Measurements from ENCODE around the gene MAPRE3.

MAPRE3 gene

DNA sequence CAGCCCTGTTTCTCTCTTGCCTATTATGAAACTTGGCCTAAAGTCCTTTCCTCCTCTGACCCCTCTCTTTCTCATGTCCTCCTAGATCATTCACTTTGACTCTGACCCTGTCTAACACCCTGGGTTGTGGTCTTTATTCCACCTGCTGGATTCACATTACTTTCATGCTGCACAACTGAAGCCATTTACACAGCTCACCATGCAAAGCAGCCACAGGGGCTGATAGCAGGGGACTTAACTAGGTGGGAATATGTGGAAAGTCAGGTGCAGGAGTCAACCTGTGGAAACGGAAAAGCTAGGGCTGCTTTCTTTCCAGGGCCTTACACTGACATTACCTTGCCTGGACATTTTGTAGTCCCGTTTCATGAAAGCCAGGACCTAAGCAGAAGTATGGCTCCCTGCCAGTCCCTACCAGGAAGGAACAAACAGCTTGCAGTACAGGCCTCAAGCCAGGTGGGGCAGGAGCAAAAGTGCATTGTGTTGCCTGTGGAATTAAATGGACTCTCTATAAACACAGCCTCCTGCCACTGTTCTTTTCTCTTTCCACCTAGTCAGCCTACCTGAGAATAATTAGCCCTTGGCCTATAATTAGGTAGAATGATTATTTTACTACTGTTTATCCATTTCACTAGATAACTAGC lies 11.8 kb downstream of the MAPRE3 start:
- TF ChIP-seq, protein P1, sequence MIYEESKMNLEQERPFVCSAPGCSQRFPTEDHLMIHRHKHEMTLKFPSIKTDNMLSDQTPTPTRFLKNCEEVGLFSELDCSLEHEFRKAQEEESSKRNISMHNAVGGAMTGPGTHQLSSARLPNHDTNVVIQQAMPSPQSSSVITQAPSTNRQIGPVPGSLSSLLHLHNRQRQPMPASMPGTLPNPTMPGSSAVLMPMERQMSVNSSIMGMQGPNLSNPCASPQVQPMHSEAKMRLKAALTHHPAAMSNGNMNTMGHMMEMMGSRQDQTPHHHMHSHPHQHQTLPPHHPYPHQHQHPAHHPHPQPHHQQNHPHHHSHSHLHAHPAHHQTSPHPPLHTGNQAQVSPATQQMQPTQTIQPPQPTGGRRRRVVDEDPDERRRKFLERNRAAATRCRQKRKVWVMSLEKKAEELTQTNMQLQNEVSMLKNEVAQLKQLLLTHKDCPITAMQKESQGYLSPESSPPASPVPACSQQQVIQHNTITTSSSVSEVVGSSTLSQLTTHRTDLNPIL (CRISPR knock-in tag; IDR thresholded peaks at IDR 0.05; ENCODE audit: low read depth) = no peak
- TF ChIP-seq BACH2 (CRISPR knock-in tag; IDR thresholded peaks at IDR 0.05; ENCODE audit: borderline replicate concordance) = no peak
- TF ChIP-seq ZNF565 (CRISPR knock-in tag; conservative IDR thresholded peaks at IDR 0.05; ENCODE audit: low read depth) = no peak
- TF ChIP-seq ZFP3 (CRISPR knock-in tag; IDR thresholded peaks at IDR 0.05) = no peak
- no peak for TF ChIP-seq ISL1 (CRISPR knock-in tag; IDR thresholded peaks at IDR 0.05)
- TF ChIP-seq SNAI2 (CRISPR knock-in tag; IDR thresholded peaks at IDR 0.05) = no peak
- no peak for TF ChIP-seq OSR1 (CRISPR knock-in tag; IDR thresholded peaks at IDR 0.05)
- TF ChIP-seq GLIS3 (CRISPR knock-in tag; IDR thresholded peaks at IDR 0.05) = no peak
- TF ChIP-seq, protein P2, sequence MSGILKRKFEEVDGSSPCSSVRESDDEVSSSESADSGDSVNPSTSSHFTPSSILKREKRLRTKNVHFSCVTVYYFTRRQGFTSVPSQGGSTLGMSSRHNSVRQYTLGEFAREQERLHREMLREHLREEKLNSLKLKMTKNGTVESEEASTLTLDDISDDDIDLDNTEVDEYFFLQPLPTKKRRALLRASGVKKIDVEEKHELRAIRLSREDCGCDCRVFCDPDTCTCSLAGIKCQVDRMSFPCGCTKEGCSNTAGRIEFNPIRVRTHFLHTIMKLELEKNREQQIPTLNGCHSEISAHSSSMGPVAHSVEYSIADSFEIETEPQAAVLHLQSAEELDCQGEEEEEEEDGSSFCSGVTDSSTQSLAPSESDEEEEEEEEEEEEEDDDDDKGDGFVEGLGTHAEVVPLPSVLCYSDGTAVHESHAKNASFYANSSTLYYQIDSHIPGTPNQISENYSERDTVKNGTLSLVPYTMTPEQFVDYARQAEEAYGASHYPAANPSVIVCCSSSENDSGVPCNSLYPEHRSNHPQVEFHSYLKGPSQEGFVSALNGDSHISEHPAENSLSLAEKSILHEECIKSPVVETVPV (CRISPR knock-in tag; IDR thresholded peaks at IDR 0.05) = no peak
- TF ChIP-seq RARB (CRISPR knock-in tag; IDR thresholded peaks at IDR 0.05) = no peak
- no peak for TF ChIP-seq ZC3H10 (CRISPR knock-in tag; IDR thresholded peaks at IDR 0.05)
- peak; percentile 93 for ATAC-seq

DNA sequence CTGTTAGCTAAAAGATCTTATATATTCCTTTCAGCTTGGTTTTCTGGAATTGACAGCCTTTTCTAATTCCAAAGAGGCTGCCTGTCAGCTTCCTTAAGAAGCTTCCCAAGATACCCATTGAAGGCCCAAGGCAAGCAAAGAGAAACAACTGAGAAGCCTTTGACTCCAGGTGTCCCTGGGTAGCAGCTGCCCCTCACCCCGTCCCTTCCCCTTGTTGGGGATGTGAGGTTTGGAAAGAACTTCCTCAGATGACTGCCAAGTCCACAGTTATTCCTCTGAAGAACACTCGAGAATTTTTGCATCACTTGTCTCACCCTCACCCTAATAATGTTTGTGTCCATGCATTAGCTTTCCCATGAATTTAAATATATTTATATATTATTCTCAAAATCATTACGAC lies 13.3 kb downstream of the MAPRE3 start:
- TF ChIP-seq ZC3H10 (CRISPR knock-in tag; IDR thresholded peaks at IDR 0.05) (no peak), ZFP3 (CRISPR knock-in tag; IDR thresholded peaks at IDR 0.05) (no peak), RARB (CRISPR knock-in tag; IDR thresholded peaks at IDR 0.05) (no peak), CSDC2 (CRISPR knock-in tag; IDR thresholded peaks at IDR 0.05) (no peak), PPARA (CRISPR knock-in tag; IDR thresholded peaks at IDR 0.05; ENCODE audit: borderline replicate concordance) (no peak), TOX (CRISPR knock-in tag; IDR thresholded peaks at IDR 0.05; ENCODE audit: borderline replicate concordance) (no peak), TCF4 (CRISPR knock-in tag; IDR thresholded peaks at IDR 0.05; ENCODE audit: borderline replicate concordance) (no peak), ZNF8 (CRISPR knock-in tag; IDR thresholded peaks at IDR 0.05) (no peak), GLIS3 (CRISPR knock-in tag; IDR thresholded peaks at IDR 0.05) (no peak), ZNF70 (CRISPR knock-in tag; IDR thresholded peaks at IDR 0.05) (no peak)
- TF ChIP-seq, protein P3, sequence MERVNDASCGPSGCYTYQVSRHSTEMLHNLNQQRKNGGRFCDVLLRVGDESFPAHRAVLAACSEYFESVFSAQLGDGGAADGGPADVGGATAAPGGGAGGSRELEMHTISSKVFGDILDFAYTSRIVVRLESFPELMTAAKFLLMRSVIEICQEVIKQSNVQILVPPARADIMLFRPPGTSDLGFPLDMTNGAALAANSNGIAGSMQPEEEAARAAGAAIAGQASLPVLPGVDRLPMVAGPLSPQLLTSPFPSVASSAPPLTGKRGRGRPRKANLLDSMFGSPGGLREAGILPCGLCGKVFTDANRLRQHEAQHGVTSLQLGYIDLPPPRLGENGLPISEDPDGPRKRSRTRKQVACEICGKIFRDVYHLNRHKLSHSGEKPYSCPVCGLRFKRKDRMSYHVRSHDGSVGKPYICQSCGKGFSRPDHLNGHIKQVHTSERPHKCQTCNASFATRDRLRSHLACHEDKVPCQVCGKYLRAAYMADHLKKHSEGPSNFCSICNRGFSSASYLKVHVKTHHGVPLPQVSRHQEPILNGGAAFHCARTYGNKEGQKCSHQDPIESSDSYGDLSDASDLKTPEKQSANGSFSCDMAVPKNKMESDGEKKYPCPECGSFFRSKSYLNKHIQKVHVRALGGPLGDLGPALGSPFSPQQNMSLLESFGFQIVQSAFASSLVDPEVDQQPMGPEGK (CRISPR knock-in tag; IDR thresholded peaks at IDR 0.05; ENCODE audit: borderline replicate concordance) = no peak
- TF ChIP-seq, protein P4, sequence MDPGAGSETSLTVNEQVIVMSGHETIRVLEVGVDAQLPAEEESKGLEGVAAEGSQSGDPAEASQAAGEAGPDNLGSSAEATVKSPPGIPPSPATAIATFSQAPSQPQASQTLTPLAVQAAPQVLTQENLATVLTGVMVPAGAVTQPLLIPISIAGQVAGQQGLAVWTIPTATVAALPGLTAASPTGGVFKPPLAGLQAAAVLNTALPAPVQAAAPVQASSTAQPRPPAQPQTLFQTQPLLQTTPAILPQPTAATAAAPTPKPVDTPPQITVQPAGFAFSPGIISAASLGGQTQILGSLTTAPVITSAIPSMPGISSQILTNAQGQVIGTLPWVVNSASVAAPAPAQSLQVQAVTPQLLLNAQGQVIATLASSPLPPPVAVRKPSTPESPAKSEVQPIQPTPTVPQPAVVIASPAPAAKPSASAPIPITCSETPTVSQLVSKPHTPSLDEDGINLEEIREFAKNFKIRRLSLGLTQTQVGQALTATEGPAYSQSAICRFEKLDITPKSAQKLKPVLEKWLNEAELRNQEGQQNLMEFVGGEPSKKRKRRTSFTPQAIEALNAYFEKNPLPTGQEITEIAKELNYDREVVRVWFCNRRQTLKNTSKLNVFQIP (CRISPR knock-in tag; IDR thresholded peaks at IDR 0.05; ENCODE audit: borderline replicate concordance, low read depth) = no peak
- TF ChIP-seq, protein P1 (CRISPR knock-in tag; IDR thresholded peaks at IDR 0.05; ENCODE audit: low read depth) = no peak
- no peak for ATAC-seq

DNA sequence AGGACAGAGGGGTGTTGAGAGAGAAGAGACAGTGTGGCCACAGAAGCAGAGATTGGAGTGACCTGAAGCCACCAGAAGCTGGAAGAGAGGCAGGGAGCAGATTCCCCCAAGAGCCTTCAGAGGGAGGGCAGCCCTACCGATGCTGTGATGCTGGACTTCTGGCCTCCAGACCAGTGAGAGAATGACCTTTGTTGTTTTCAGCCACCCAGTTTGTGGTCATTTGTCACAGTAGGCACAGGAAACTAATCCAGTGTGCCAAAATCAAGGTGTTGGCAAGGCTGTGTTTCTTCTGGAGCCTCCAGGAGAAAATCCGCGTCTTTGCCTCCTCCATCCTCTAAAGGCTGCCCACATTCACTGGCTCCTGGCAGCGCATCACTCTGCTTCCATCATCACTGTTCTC lies 15.4 kb downstream of the MAPRE3 start:
- TF ChIP-seq ISL1 (CRISPR knock-in tag; IDR thresholded peaks at IDR 0.05) (no peak), ZNF70 (CRISPR knock-in tag; IDR thresholded peaks at IDR 0.05) (no peak), GLIS3 (CRISPR knock-in tag; IDR thresholded peaks at IDR 0.05) (no peak), ARNTL (CRISPR knock-in tag; IDR thresholded peaks at IDR 0.05; ENCODE audit: borderline replicate concordance, low read depth) (no peak), BACH2 (CRISPR knock-in tag; IDR thresholded peaks at IDR 0.05; ENCODE audit: borderline replicate concordance) (no peak), TOX (CRISPR knock-in tag; IDR thresholded peaks at IDR 0.05; ENCODE audit: borderline replicate concordance) (no peak), TCF4 (CRISPR knock-in tag; IDR thresholded peaks at IDR 0.05; ENCODE audit: borderline replicate concordance) (no peak), SNAI2 (CRISPR knock-in tag; IDR thresholded peaks at IDR 0.05) (no peak), PPARA (CRISPR knock-in tag; IDR thresholded peaks at IDR 0.05; ENCODE audit: borderline replicate concordance) (no peak), ZFP30 (CRISPR knock-in tag; IDR thresholded peaks at IDR 0.05) (no peak), ZNF8 (CRISPR knock-in tag; IDR thresholded peaks at IDR 0.05) (no peak), ZC3H10 (CRISPR knock-in tag; IDR thresholded peaks at IDR 0.05) (no peak)
- TF ChIP-seq, protein P5, sequence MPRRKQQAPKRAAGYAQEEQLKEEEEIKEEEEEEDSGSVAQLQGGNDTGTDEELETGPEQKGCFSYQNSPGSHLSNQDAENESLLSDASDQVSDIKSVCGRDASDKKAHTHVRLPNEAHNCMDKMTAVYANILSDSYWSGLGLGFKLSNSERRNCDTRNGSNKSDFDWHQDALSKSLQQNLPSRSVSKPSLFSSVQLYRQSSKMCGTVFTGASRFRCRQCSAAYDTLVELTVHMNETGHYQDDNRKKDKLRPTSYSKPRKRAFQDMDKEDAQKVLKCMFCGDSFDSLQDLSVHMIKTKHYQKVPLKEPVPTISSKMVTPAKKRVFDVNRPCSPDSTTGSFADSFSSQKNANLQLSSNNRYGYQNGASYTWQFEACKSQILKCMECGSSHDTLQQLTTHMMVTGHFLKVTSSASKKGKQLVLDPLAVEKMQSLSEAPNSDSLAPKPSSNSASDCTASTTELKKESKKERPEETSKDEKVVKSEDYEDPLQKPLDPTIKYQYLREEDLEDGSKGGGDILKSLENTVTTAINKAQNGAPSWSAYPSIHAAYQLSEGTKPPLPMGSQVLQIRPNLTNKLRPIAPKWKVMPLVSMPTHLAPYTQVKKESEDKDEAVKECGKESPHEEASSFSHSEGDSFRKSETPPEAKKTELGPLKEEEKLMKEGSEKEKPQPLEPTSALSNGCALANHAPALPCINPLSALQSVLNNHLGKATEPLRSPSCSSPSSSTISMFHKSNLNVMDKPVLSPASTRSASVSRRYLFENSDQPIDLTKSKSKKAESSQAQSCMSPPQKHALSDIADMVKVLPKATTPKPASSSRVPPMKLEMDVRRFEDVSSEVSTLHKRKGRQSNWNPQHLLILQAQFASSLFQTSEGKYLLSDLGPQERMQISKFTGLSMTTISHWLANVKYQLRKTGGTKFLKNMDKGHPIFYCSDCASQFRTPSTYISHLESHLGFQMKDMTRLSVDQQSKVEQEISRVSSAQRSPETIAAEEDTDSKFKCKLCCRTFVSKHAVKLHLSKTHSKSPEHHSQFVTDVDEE (CRISPR knock-in tag; IDR thresholded peaks at IDR 0.05) = no peak
- TF ChIP-seq, protein P4 (CRISPR knock-in tag; IDR thresholded peaks at IDR 0.05; ENCODE audit: borderline replicate concordance, low read depth) = no peak
- TF ChIP-seq, protein P1 (CRISPR knock-in tag; IDR thresholded peaks at IDR 0.05; ENCODE audit: low read depth) = no peak
- no peak for ATAC-seq

Measured in SK-N-SH treated with all-trans-retinoic acid at 6 μM for 48 hours (cell line).